IMR-90 (cell line): ENCODE measurements around the gene SNAP29. TPM values are rescaled to one million over a fixed set of nuclear protein-coding genes. Genes with fewer than 3 reads are reported as not detected.

Source experiments
- ATAC-seq: fragments of 200-7000 bp; cut with Tn5 transposase; 2 replicates; pipeline ENCODE4 v1.9.1; 2020; ENCODE audit warnings: low read depth, mild to moderate bottlenecking, moderate library complexity
- BruUV-seq: library from RNA; stranded (reverse); fragments of 400-500 nt; replicated peaks from 2 replicates; lab custom pipeline; 2021; lab: Mats Ljungman, UMichigan
- CTCF ChIA-PET: fragments of 300-600 bp; formaldehyde crosslinking; extraction: SDS; loops from one replicate; lab custom pipeline; 2021; ENCODE audit warnings: antibody characterized with exemption; lab: Yijun Ruan, JAX
- POLR2A ChIA-PET: fragments of 300-600 bp; sonication (Branson Sonifier 250); formaldehyde crosslinking; loops from one replicate; lab custom pipeline; 2022; ENCODE audit warnings: antibody characterized with exemption; ENCODE audit not compliant: unreplicated experiment; lab: Charles Lee
- DNase-seq: peaks from one replicate; pipeline ENCODE4 v3.0.0; 2013
- H2AFZ ChIP-seq: replicated peaks from 2 replicates; pipeline ENCODE3; 2013; ENCODE audit warnings: low read length, mild to moderate bottlenecking; ENCODE audit not compliant: poor library complexity
- H2AK5ac ChIP-seq: 2 replicates; pipeline ENCODE4 v1.6.1; 2013; ENCODE audit warnings: low read depth, low read length, inconsistent platforms
- H2AK9ac ChIP-seq: replicated peaks from 2 replicates; pipeline ENCODE3; 2013; ENCODE audit warnings: mild to moderate bottlenecking, low read depth, low read length, moderate library complexity; ENCODE audit not compliant: poor library complexity
- H2BK120ac ChIP-seq: 2 replicates; pipeline ENCODE4 v1.6.1; 2013; ENCODE audit warnings: low read depth, low read length, inconsistent platforms
- H2BK15ac ChIP-seq: 3 replicates; pipeline ENCODE4 v1.6.1; 2013; ENCODE audit warnings: low read depth, low read length, inconsistent platforms
- H2BK20ac ChIP-seq: 2 replicates; pipeline ENCODE4 v1.6.1; 2013; ENCODE audit warnings: low read depth, mild to moderate bottlenecking, inconsistent platforms, low read length, moderate library complexity
- H2BK5ac ChIP-seq: 2 replicates; pipeline ENCODE4 v1.6.1; 2013; ENCODE audit warnings: mild to moderate bottlenecking, low read depth, low read length, inconsistent platforms; ENCODE audit not compliant: poor library complexity, severe bottlenecking
- H3K14ac ChIP-seq: replicated peaks from 2 replicates; pipeline ENCODE4 v1.6.1; 2013; ENCODE audit warnings: low read depth, low read length, inconsistent platforms
- H3K18ac ChIP-seq: 2 replicates; pipeline ENCODE4 v1.6.1; 2013; ENCODE audit warnings: low read depth, low read length, control low read depth
- H3K23ac ChIP-seq: 2 replicates; pipeline ENCODE4 v1.6.1; 2013; ENCODE audit warnings: low read depth, low read length, inconsistent platforms
- H3K27ac ChIP-seq: 2 replicates; pipeline ENCODE4 v1.5.1; 2013; ENCODE audit warnings: mild to moderate bottlenecking, control low read depth, low read length; ENCODE audit not compliant: insufficient read depth
- H3K27me3 ChIP-seq: 2 replicates; pipeline ENCODE4 v1.6.1; 2013; ENCODE audit warnings: low read length; ENCODE audit not compliant: control insufficient read depth, insufficient read depth
- H3K36me3 ChIP-seq: 2 replicates; pipeline ENCODE4 v1.6.1; 2013; ENCODE audit warnings: low read length, mixed read lengths; ENCODE audit not compliant: control insufficient read depth, insufficient read depth
- H3K4ac ChIP-seq: 2 replicates; pipeline ENCODE4 v1.6.1; 2013; ENCODE audit warnings: low read depth, low read length, inconsistent platforms
- H3K4me1 ChIP-seq: 2 replicates; pipeline ENCODE4 v1.6.1; 2013; ENCODE audit warnings: low read length, mixed read lengths; ENCODE audit not compliant: control insufficient read depth, insufficient read depth
- H3K4me2 ChIP-seq: 2 replicates; pipeline ENCODE4 v1.6.1; 2013; ENCODE audit warnings: low read depth, mild to moderate bottlenecking, control low read depth, low read length, moderate library complexity
- H3K4me3 ChIP-seq: 2 replicates; pipeline ENCODE4 v1.5.1; 2013; ENCODE audit warnings: low read depth, mild to moderate bottlenecking, control low read depth, low read length, moderate library complexity; ENCODE audit not compliant: insufficient read depth
- H3K56ac ChIP-seq: 2 replicates; pipeline ENCODE4 v1.6.1; 2013; ENCODE audit warnings: low read length, inconsistent platforms; ENCODE audit not compliant: insufficient read depth; ENCODE audit errors: extremely low read depth
- H3K79me1 ChIP-seq, 2 experiments: 2 replicates each; pipeline ENCODE4 v1.6.1; 2013; ENCODE audit warnings: low read length in 2 of 2, inconsistent platforms in 1 of 2, low read depth in 1 of 2
- H3K9ac ChIP-seq: 2 replicates; pipeline ENCODE4 v1.6.1; 2013; ENCODE audit warnings: low read depth, low read length, control low read depth
- H3K9me1 ChIP-seq: 2 replicates; pipeline ENCODE4 v1.6.1; 2013; ENCODE audit warnings: low read length, inconsistent platforms; ENCODE audit not compliant: insufficient read depth
- H3K9me3 ChIP-seq: 2 replicates; pipeline ENCODE4 v1.6.1; 2013; ENCODE audit warnings: low read length; ENCODE audit not compliant: control insufficient read depth, insufficient read depth
- H4K20me1 ChIP-seq: 2 replicates; pipeline ENCODE4 v1.6.1; 2013; ENCODE audit warnings: low read length, inconsistent platforms; ENCODE audit not compliant: insufficient read depth
- H4K5ac ChIP-seq: 2 replicates; pipeline ENCODE4 v1.6.1; 2013; ENCODE audit warnings: mild to moderate bottlenecking, low read depth, low read length, control low read depth
- H4K8ac ChIP-seq, 2 experiments: 2 replicates each; pipeline ENCODE4 v1.6.1; 2013; ENCODE audit warnings: low read depth in 2 of 2, low read length in 2 of 2, control low read depth in 1 of 2, inconsistent platforms in 1 of 2
- H4K91ac ChIP-seq: 2 replicates; pipeline ENCODE4 v1.6.1; 2013; ENCODE audit warnings: low read depth, low read length, inconsistent platforms; ENCODE audit not compliant: insufficient read depth
- CHD1 ChIP-seq: IDR thresholded peaks from 2 replicates; pipeline ENCODE4 v1.6.1; 2012; ENCODE audit warnings: low read depth, low read length, improper control_type of control experiment
- MAFK ChIP-seq: IDR thresholded peaks from 2 replicates; pipeline ENCODE4 v1.6.1; 2012; ENCODE audit warnings: low read depth, low read length, improper control_type of control experiment
- MAZ ChIP-seq: IDR thresholded peaks from 2 replicates; pipeline ENCODE4 v1.6.1; 2012; ENCODE audit warnings: low read depth, mild to moderate bottlenecking, low read length, improper control_type of control experiment, moderate library complexity, borderline replicate concordance
- RAD21 ChIP-seq: IDR thresholded peaks from 2 replicates; pipeline ENCODE4 v1.6.1; 2012; ENCODE audit warnings: low read length, improper control_type of control experiment
- WGBS, 2 experiments: methylation state at CpG; one replicate each; pipeline versions ENCODE4 v1.1.5 to v1.1.7; 2013; ENCODE audit warnings: missing lambda C conversion rate in 2 of 2; ENCODE audit not compliant: insufficient read length in 1 of 2; ENCODE audit errors: extremely low coverage in 2 of 2; 5-methylcytosine and 5-hydroxymethylcytosine counted together
- dilution Hi-C: fragments of 300-500 bp; cut with HindIII; formaldehyde crosslinking; loops from one replicate; pipeline ENCODE4 v1.14.3; 2018; ENCODE audit warnings: low sequenced_read_pairs; ENCODE audit not compliant: unreplicated experiment
- in situ Hi-C: fragments of 300-500 bp; cut with MboI; formaldehyde crosslinking; loops from 3 replicates; pipeline ENCODE4 v1.14.3; 2019; ENCODE audit warnings: low sequenced_read_pairs, inconsistent platforms, mixed read lengths
- intact Hi-C: fragments of 100-400 bp; cut with micrococcal nuclease; formaldehyde crosslinking; loops from 2 replicates; pipeline ENCODE4 v1.10.0; 2022
- polyA plus RNA-seq, 3 experiments: library from polyadenylated mRNA; depleted of rRNA; stranded (reverse); fragments of >200 nt; gene quantifications; 2 replicates each; pipeline ENCODE4 v1.2.3, GENCODE V29; 2012; ENCODE audit warnings: low replicate concordance in 1 of 3
- total RNA-seq: library from RNA; depleted of rRNA; stranded (reverse); fragments of >200 nt; gene quantifications from 2 replicates; pipeline ENCODE4 v1.2.3, GENCODE V29; 2012

Gene SNAP29
- total and polyA plus RNA-seq, 2 of the 4 experiments (the other 2 are of a cell fraction) = 10.6 to 29.5 TPM

GRCh38 chr22:20881869-20882815, 23.3 kb downstream of the SNAP29 start (continued):
- no peak for TF ChIP-seq CHD1
- TF ChIP-seq MAFK = no peak

- intact Hi-C loops = loop anchor here (10.0 kb wide), 1 partner anchor 72 kb away; no protein-coding TSS in a partner anchor
- no peak overlapping the region for H4K91ac ChIP-seq
- no peak overlapping the region for H4K8ac ChIP-seq
- WGBS, 2 experiments = no CpG with 5 or more reads among the region's 6 CpGs
- peaks cover 8% of the 10 kb centered on the region for H4K20me1 ChIP-seq
- H2BK15ac ChIP-seq = no peak overlapping the region
- H3K4ac ChIP-seq = no peak overlapping the region
- no TSS peak for BruUV-seq
- H2AK5ac ChIP-seq = no peak overlapping the region
- no peaks in the 10 kb centered on the region for H3K9me1 ChIP-seq
- H3K23ac ChIP-seq = no peak overlapping the region
- no peaks in the 10 kb centered on the region for H3K27me3 ChIP-seq
- dilution Hi-C loops = no loop called here
- no peak overlapping the region for H3K18ac ChIP-seq
- no peak overlapping the region for H2BK20ac ChIP-seq
- no peaks in the 10 kb centered on the region for H3K9me3 ChIP-seq
- peak overlapping the region; percentile 26 for H2AK9ac ChIP-seq
- no peak overlapping the region for H2BK5ac ChIP-seq
- H3K27ac ChIP-seq = no peak overlapping the region
- H3K56ac ChIP-seq = no peak overlapping the region
- H2AFZ ChIP-seq = no peak overlapping the region
- no peak overlapping the region for H2BK120ac ChIP-seq
- H3K9ac ChIP-seq = no peak overlapping the region
- no peak overlapping the region for H3K14ac ChIP-seq
- no peak overlapping the region for H3K4me2 ChIP-seq
- DNase-seq (no peak), ATAC-seq (no peak)
- in situ Hi-C loops = no loop called here
- CTCF ChIA-PET = no interaction called here
- POLR2A ChIA-PET = no interaction called here
- H3K4me3 ChIP-seq = no peak overlapping the region
- no peak overlapping the region for H4K5ac ChIP-seq
- H3K36me3 ChIP-seq = peaks cover 28% of the 10 kb centered on the region
- peaks cover 5% of the 10 kb centered on the region; the same call in 1 of the 2 replicates for H3K4me1 ChIP-seq
- TF ChIP-seq RAD21 (no peak), MAZ (no peak)
- H3K79me1 ChIP-seq = peaks cover 0 to 3% of the 10 kb centered on the region in 2 experiments; a peak in 1 of 4 replicates
Measured at GRCh38 chr22:20882855-20883254, 24.0 kb downstream of the SNAP29 start.
